Osteocyte (in vitro differentiated cells): ENCODE data around the gene CASP4. TPM values are rescaled to one million over a fixed set of nuclear protein-coding genes. Genes with fewer than 3 reads are reported as not detected.
A peak's percentile ranks its signal among the peaks of the same experiment; 100 is the strongest.

Source experiments
- DNase-seq: peaks from one replicate; pipeline ENCODE4 v3.0.0; 2021; ENCODE audit warnings: mixed read lengths; ENCODE audit not compliant: unreplicated experiment; ENCODE audit errors: extremely low spot score
- H3K27ac Mint-ChIP-seq: one replicate; pipeline ENCODE4 v1.8.0; 2021; ENCODE audit warnings: mild to moderate bottlenecking, mixed read lengths; ENCODE audit not compliant: unreplicated experiment
- H3K27me3 Mint-ChIP-seq: one replicate; pipeline ENCODE4 v1.8.0; 2021; ENCODE audit warnings: mixed read lengths; ENCODE audit not compliant: unreplicated experiment
- H3K36me3 Mint-ChIP-seq: one replicate; pipeline ENCODE4 v1.8.0; 2021; ENCODE audit warnings: mixed read lengths; ENCODE audit not compliant: unreplicated experiment
- H3K4me1 Mint-ChIP-seq: one replicate; pipeline ENCODE4 v1.8.0; 2021; ENCODE audit warnings: mixed read lengths; ENCODE audit not compliant: unreplicated experiment
- H3K4me3 Mint-ChIP-seq: one replicate; pipeline ENCODE4 v1.8.0; 2021; ENCODE audit warnings: mild to moderate bottlenecking, moderate library complexity, mixed read lengths; ENCODE audit not compliant: unreplicated experiment
- H3K9me3 Mint-ChIP-seq: one replicate; pipeline ENCODE4 v1.8.0; 2021; ENCODE audit warnings: mixed read lengths; ENCODE audit not compliant: unreplicated experiment
- total RNA-seq: library from RNA; stranded (reverse); gene quantifications from 2 replicates; pipeline ENCODE4 v1.2.1, GENCODE V29; 2021
- TF ChIP-seq, protein P1 (sequence below): fragments of 200-600 bp; sonication (generic); IDR thresholded peaks from 2 replicates; pipeline ENCODE4 v1.5.0; 2021; ENCODE audit warnings: antibody characterized with exemption, mild to moderate bottlenecking, moderate library complexity

Gene CASP4
- total RNA-seq, 1 donor from 2014 or later = 25.1 TPM

DNA sequence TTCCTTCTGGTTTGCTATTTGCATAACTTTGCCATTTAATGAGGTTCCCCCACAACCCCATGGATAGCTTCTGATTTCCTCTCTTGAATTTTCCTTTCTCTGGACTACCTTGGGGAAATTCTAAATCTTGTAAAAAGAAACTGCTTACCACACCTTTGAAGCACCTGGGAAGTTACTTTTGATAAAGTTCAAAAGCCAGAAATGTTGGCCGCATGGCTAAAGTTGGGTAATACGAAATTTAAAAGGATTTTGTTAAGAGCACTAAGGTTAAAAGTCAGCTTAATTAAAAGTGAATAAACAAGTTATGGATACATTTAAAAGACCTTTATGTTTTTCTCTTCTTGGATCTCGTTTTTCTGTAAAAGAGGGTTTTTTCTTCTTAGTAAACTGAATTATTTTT lies 5.5 kb downstream of the CASP4 start:
- no peak overlapping the region for H3K27ac Mint-ChIP-seq
- H3K9me3 Mint-ChIP-seq = peaks cover 5% of the 10 kb centered on the region
- TF ChIP-seq, protein P1, sequence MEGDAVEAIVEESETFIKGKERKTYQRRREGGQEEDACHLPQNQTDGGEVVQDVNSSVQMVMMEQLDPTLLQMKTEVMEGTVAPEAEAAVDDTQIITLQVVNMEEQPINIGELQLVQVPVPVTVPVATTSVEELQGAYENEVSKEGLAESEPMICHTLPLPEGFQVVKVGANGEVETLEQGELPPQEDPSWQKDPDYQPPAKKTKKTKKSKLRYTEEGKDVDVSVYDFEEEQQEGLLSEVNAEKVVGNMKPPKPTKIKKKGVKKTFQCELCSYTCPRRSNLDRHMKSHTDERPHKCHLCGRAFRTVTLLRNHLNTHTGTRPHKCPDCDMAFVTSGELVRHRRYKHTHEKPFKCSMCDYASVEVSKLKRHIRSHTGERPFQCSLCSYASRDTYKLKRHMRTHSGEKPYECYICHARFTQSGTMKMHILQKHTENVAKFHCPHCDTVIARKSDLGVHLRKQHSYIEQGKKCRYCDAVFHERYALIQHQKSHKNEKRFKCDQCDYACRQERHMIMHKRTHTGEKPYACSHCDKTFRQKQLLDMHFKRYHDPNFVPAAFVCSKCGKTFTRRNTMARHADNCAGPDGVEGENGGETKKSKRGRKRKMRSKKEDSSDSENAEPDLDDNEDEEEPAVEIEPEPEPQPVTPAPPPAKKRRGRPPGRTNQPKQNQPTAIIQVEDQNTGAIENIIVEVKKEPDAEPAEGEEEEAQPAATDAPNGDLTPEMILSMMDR = no peak
- H3K36me3 Mint-ChIP-seq = no peaks in the 10 kb centered on the region
- H3K4me1 Mint-ChIP-seq = peaks cover 12% of the 10 kb centered on the region
- H3K27me3 Mint-ChIP-seq = no peaks in the 10 kb centered on the region
- H3K4me3 Mint-ChIP-seq = no peak overlapping the region
- no peak for DNase-seq

DNA sequence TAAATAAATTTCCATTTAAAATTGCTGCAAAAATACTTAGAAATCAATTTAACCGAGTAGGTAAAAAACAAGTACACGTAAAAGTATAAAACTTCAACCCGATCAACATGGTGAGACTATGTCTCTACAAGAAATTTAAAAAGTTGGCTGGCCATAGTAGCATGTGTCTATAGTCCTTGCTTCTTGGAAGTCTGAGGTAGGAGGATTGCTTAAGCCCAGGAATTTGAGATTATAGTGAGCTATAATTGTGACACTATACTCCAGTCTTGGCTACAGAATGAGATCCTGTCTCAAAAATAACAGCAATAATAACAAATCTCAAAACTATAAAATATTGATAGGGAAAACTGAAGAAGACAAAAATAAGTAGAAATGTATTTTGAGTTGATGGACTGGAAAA lies 11.1 kb downstream of the CASP4 start:
- DNase-seq = no peak
- Mint-ChIP-seq H3K9me3 (peaks cover 5% of the 10 kb centered on the region), H3K27me3 (no peaks in the 10 kb centered on the region), H3K4me3 (no peak overlapping the region), H3K27ac (no peak overlapping the region), H3K4me1 (no peaks in the 10 kb centered on the region), H3K36me3 (peaks cover 21% of the 10 kb centered on the region)
- TF ChIP-seq, protein P1 = no peak

DNA sequence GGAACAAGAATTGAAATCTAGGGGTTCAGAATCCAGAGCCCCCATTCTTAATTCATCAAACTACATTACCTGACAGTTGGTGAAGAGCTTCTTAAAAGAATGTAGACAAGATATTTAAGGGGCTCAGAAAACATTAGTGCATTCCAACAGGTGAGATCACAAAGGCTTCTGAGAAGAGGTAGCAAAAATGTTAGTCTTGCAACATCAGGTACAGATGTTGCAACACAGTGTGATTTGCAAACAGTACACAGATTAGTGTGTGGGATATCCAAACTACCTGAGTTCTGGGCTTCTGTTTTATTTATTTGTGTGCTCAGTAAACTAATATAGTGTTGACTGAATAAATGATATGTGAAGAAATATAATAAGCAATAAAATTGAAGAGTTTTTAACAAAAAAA lies 11.8 kb downstream of the CASP4 start:
- H3K27ac Mint-ChIP-seq = no peak overlapping the region
- H3K4me1 Mint-ChIP-seq = no peaks in the 10 kb centered on the region
- no peak for DNase-seq
- H3K4me3 Mint-ChIP-seq = no peak overlapping the region
- H3K36me3 Mint-ChIP-seq = peaks cover 26% of the 10 kb centered on the region
- no peaks in the 10 kb centered on the region for H3K27me3 Mint-ChIP-seq
- TF ChIP-seq, protein P1 = no peak
- peaks cover 3% of the 10 kb centered on the region for H3K9me3 Mint-ChIP-seq

DNA sequence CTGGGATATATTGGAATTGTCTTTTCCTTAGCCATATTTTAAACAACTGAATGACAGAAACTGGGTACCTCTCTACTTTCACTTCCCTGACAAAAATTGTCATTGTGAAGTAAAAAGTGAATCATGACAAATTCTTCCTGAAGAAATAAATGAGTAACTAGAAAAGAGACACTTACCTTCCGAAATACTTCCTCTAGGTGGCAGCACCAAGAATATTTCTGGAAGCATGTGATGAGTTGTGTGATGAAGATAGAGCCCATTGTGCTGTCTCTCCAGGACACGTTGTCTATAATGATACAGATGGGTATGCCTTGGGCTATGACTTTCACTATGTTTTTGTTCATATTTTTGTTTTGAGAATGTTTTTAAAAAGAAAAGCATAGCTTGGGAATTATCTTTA lies 21.5 kb downstream of the CASP4 start:
- no peak for DNase-seq
- Mint-ChIP-seq H3K27me3 (no peaks in the 10 kb centered on the region), H3K4me1 (no peaks in the 10 kb centered on the region), H3K27ac (no peak overlapping the region), H3K4me3 (no peak overlapping the region), H3K36me3 (peaks cover 65% of the 10 kb centered on the region), H3K9me3 (no peaks in the 10 kb centered on the region)
- TF ChIP-seq, protein P1 = peak; percentile 59

DNA sequence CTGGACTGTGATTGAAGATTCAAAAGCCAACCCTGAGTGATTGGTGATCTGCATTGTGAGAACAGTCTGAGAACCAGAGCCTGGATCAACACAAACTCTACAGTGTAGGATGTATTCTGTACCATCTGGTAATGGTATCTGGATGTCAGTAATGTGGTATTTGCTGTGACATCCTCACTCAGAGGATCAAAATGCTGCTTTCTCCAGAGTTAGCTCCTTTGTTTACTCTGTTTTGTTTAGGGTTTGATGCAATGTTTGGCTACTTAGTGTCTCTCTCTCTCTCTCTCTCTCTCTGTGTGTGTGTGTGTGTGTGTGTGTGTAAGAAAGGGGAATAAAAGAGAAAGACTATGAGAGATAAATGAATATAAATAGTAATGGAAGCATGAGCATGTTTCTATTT lies 24.3 kb downstream of the CASP4 start:
- Mint-ChIP-seq H3K9me3 (no peaks in the 10 kb centered on the region), H3K4me3 (no peak overlapping the region), H3K27me3 (peaks cover 2% of the 10 kb centered on the region), H3K27ac (no peak overlapping the region), H3K36me3 (peaks cover 41% of the 10 kb centered on the region), H3K4me1 (no peaks in the 10 kb centered on the region)
- DNase-seq = no peak
- TF ChIP-seq, protein P1 = no peak
